ENCODE results near the gene ITPK1.

The ITPK1 gene

GRCh38 chr14:92934196-92935085 lies 181.3 kb downstream of the ITPK1 start:
- H3K4me3 ChIP-seq (ENCODE audit: low read depth, low read length): no peak overlapping the region
- TF ChIP-seq CTCF (IDR thresholded peaks at IDR 0.05; ENCODE audit: insufficient read depth, low read depth, low read length, missing control alignments): no peak
- DNase-seq (ENCODE audit: low read depth): no peak

GRCh38 chr14:92933481-92933880 lies 182.2 kb downstream of the ITPK1 start:
- no peak for TF ChIP-seq CTCF (IDR thresholded peaks at IDR 0.05; ENCODE audit: insufficient read depth, low read depth, low read length, missing control alignments)
- DNase-seq (ENCODE audit: low read depth): no peak

GRCh38 chr14:92932448-92933395 lies 183.0 kb downstream of the ITPK1 start:
- no peak for TF ChIP-seq CTCF (IDR thresholded peaks at IDR 0.05; ENCODE audit: insufficient read depth, low read depth, low read length, missing control alignments)
- no peak for DNase-seq (ENCODE audit: low read depth)
- H3K4me3 ChIP-seq (ENCODE audit: low read depth, low read length): no peak overlapping the region

More at GRCh38 chr14:92933481-92933880, 182.2 kb downstream of the ITPK1 start:
- no peak overlapping the region for H3K4me3 ChIP-seq (ENCODE audit: low read depth, low read length)

GRCh38 chr14:92931681-92932447 lies 183.9 kb downstream of the ITPK1 start:
- no peak for DNase-seq (ENCODE audit: low read depth)
- no peak overlapping the region for H3K4me3 ChIP-seq (ENCODE audit: low read depth, low read length)
- no peak for TF ChIP-seq CTCF (IDR thresholded peaks at IDR 0.05; ENCODE audit: insufficient read depth, low read depth, low read length, missing control alignments)

GRCh38 chr14:92930737-92931602 lies 184.8 kb downstream of the ITPK1 start:
- no peak for TF ChIP-seq CTCF (IDR thresholded peaks at IDR 0.05; ENCODE audit: insufficient read depth, low read depth, low read length, missing control alignments)
- H3K4me3 ChIP-seq (ENCODE audit: low read depth, low read length): no peak overlapping the region
- DNase-seq (ENCODE audit: low read depth): no peak

Measured in GM12865 (cell line).